ENCODE results near the gene BLOC1S5. TPM values are rescaled to one million over a fixed set of nuclear protein-coding genes. Genes with fewer than 3 reads are reported as not detected.

BLOC1S5 gene
- total and polyA plus RNA-seq, 2 of the 13 experiments (the other 11 are each of a cell fraction or from before 2014, with no cell fraction given), result 10.5 to 41.5 TPM

GRCh38 chr6:7974938-7975763, 89.0 kb downstream of the BLOC1S5 start (continued):
- TF ChIP-seq ZNF44 (CRISPR knock-in tag; IDR thresholded peaks at IDR 0.05) (peak; percentile 91; the same call in 1 of the 2 replicates), ZBTB42 (CRISPR knock-in tag; IDR thresholded peaks at IDR 0.05) (0 out of 2 replicates have a peak, but pooled peaks have one; percentile 73), ZNF841 (CRISPR knock-in tag; IDR thresholded peaks at IDR 0.05; ENCODE audit: borderline replicate concordance) (no peak), NFE2 (CRISPR knock-in tag; IDR thresholded peaks at IDR 0.05) (no peak), DMTF1 (CRISPR knock-in tag; IDR thresholded peaks at IDR 0.05) (no peak), MXD4 (CRISPR knock-in tag; IDR thresholded peaks at IDR 0.05) (peak; percentile 84), AHDC1 (CRISPR knock-in tag; IDR thresholded peaks at IDR 0.05; ENCODE audit: borderline replicate concordance) (peak; percentile 98), ZC3H13 (CRISPR knock-in tag; IDR thresholded peaks at IDR 0.05) (peak; percentile 43; the same call in 1 of the 2 replicates), ZNF891 (CRISPR knock-in tag; IDR thresholded peaks at IDR 0.05) (peak; percentile 93), PRDM10 (CRISPR knock-in tag; IDR thresholded peaks at IDR 0.05; ENCODE audit: low read depth) (peak; percentile 71; the same call in 1 of the 2 replicates), PRDM15 (CRISPR knock-in tag; IDR thresholded peaks at IDR 0.05) (0 out of 2 replicates have a peak, but pooled peaks have one; percentile 14)
